ENCODE measurements around the gene TNNT1. TPM values are rescaled to one million over a fixed set of nuclear protein-coding genes. Genes with fewer than 3 reads are reported as not detected.

The TNNT1 gene
- total and polyA plus RNA-seq, 12 donors = 0.36 to 11.1 (median 0.90) TPM; not detected in 4

DNA sequence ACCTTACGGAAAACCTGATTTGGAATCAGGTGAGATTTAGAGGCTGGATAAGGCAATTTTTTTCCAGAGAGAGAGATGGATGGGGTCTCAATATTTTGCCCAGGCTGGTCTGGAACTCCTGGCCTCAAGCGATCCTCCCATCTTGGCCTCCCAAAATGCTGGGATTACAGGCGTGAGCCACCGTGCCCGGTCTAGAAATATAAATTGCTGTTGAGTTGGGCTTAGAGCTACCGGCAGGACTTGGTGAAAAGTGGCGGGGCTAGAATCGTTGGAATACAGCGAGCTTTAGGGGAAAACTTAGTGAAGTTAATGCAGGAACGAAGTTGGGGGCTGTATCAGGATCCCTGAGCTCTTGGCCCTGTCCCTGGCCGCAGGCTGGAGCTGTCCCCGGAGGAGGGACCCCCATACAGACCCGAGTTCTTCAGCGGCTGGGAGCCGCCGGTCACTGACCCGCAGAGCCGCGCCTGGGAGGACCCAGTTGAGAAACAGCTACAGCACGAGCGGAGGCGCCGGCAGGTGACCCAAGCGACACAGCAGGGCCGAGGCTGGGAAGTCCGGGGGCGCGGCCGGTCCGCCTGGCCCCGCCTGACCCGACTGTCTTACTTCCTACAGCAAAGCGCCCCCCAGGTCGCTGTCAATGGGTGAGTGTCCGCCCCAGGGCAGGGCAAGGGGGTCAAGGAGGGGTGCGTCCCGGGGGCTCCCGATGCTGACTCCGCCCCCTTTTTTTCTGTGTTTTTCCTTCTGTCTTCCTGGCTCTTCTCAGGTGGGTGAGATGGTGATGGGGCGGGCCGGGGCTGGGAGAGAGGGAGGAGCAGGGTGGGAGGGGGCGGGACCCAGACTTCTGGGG is 65.8 kb downstream of the TNNT1 start:
- H3K36me3 ChIP-seq (replicated peaks in 1 of 2) = no peaks in the 10 kb centered on the region
- no peak overlapping the region for H3K4me3 ChIP-seq
- no peak overlapping the region for H3K27ac ChIP-seq
- DNase-seq = peak in 1 of 7 donors; percentile 14
- peaks cover 48% of the 10 kb centered on the region for H3K27me3 ChIP-seq
- intact Hi-C loops (cut with DNase I) = no loop called here
- H3K9me3 ChIP-seq (replicated peaks in 1 of 3) = no peaks in the 10 kb centered on the region
- peaks cover 16 to 36% of the 10 kb centered on the region in 2 donors for H3K4me1 ChIP-seq (replicated peaks in 1 of 2)
- TF ChIP-seq POLR2A (IDR thresholded peaks at IDR 0.05) = no peak
- TF ChIP-seq, protein P1, sequence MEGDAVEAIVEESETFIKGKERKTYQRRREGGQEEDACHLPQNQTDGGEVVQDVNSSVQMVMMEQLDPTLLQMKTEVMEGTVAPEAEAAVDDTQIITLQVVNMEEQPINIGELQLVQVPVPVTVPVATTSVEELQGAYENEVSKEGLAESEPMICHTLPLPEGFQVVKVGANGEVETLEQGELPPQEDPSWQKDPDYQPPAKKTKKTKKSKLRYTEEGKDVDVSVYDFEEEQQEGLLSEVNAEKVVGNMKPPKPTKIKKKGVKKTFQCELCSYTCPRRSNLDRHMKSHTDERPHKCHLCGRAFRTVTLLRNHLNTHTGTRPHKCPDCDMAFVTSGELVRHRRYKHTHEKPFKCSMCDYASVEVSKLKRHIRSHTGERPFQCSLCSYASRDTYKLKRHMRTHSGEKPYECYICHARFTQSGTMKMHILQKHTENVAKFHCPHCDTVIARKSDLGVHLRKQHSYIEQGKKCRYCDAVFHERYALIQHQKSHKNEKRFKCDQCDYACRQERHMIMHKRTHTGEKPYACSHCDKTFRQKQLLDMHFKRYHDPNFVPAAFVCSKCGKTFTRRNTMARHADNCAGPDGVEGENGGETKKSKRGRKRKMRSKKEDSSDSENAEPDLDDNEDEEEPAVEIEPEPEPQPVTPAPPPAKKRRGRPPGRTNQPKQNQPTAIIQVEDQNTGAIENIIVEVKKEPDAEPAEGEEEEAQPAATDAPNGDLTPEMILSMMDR (IDR thresholded peaks at IDR 0.05) = no peak
- WGBS, 4 donors = 26 to 43% (median 36%) methylated on average over 35 to 42 of the region's 42 CpGs

Small RNAs within 50 kb of the gene (microRNA-seq; reads per million reads assigned to microRNA genes)
- gene MIR7975 = 0 reads per million in 3 donors

Small RNAs within 50 kb of the gene (small RNA-seq; reads per million reads assigned to genes)
- gene MIR7975 = 0 to 0.12 reads per million in 2 donors
- 0 reads per million in 2 donors for gene RF01210

Other genes starting within 250 kb of the TNNT1 start
- under 1 TPM in 2 of 9 donors, not detected in 7; 0.17 to 0.55 TPM for gene NCR1, start 243.1 kb downstream of the TNNT1 start, total RNA-seq
- gene NCR1, start 243.1 kb downstream of the TNNT1 start, polyA plus RNA-seq = not detected
- gene NLRP7, start 201.7 kb downstream of the TNNT1 start, total RNA-seq = not detected
- gene NLRP7, start 201.7 kb downstream of the TNNT1 start, polyA plus RNA-seq = under 1 TPM in 1 of 3 donors, not detected in 2; 0.05 TPM
- 1 to 10 TPM in 5 of 9 donors, under 1 TPM in 4; 0.34 to 4.4 (median 1.3) TPM for gene NLRP2, start 182.8 kb downstream of the TNNT1 start, total RNA-seq
- 1 to 10 TPM in 2 of 3 donors, under 1 TPM in 1; 0.08 to 3.9 (median 2.3) TPM for gene NLRP2, start 182.8 kb downstream of the TNNT1 start, polyA plus RNA-seq
- gene GP6, start 110.9 kb downstream of the TNNT1 start, total RNA-seq = under 1 TPM in 2 of 9 donors, not detected in 7; 0.11 to 0.22 TPM
- gene GP6, start 110.9 kb downstream of the TNNT1 start, polyA plus RNA-seq = under 1 TPM in 1 of 3 donors, not detected in 2; 0.07 TPM
- 10 to 100 TPM in 6 of 9 donors, 1 to 10 TPM in 3; 6.8 to 27.9 (median 10.6) TPM for gene RDH13, start 86.1 kb downstream of the TNNT1 start, total RNA-seq
- gene RDH13, start 86.1 kb downstream of the TNNT1 start, polyA plus RNA-seq = 1 to 10 TPM; 7.2 to 8.5 (median 7.9) TPM
- 1 to 10 TPM in 6 of 9 donors, under 1 TPM in 2, not detected in 1; 0.60 to 4.4 (median 2.0) TPM for gene EPS8L1, start 73.3 kb downstream of the TNNT1 start, total RNA-seq
- 1 to 10 TPM in 2 of 3 donors, not detected in 1; 3.6 to 8.0 TPM for gene EPS8L1, start 73.3 kb downstream of the TNNT1 start, polyA plus RNA-seq
- gene PPP1R12C, start 31.6 kb downstream of the TNNT1 start, total RNA-seq = 100 to 1,000 TPM in 1 of 9 donors, 10 to 100 TPM in 8; 45.8 to 113 (median 74.2) TPM
- 100 to 1,000 TPM in 2 of 3 donors, 10 to 100 TPM in 1; 22.1 to 251 (median 220) TPM for gene PPP1R12C, start 31.6 kb downstream of the TNNT1 start, polyA plus RNA-seq
- 100 to 1,000 TPM in 1 of 9 donors, 10 to 100 TPM in 1, 1 to 10 TPM in 1, not detected in 6; 9.7 to 461 (median 20.5) TPM for gene TNNI3, start 8.5 kb upstream of the TNNT1 start, total RNA-seq
- 10 to 100 TPM in 2 of 3 donors, under 1 TPM in 1; 0.51 to 25.3 (median 24.4) TPM for gene TNNI3, start 8.5 kb upstream of the TNNT1 start, polyA plus RNA-seq
- 1 to 10 TPM; 1.9 to 5.8 (median 3.4) TPM for gene DNAAF3, start 17.4 kb upstream of the TNNT1 start, total RNA-seq
- 1 to 10 TPM; 2.1 to 4.5 (median 3.9) TPM for gene DNAAF3, start 17.4 kb upstream of the TNNT1 start, polyA plus RNA-seq
- 10 to 100 TPM in 2 of 9 donors, 1 to 10 TPM in 2, under 1 TPM in 2, not detected in 3; 0.07 to 12.1 (median 3.5) TPM for gene SYT5, start 31.1 kb upstream of the TNNT1 start, total RNA-seq
- 10 to 100 TPM; 19.5 to 52.0 (median 22.1) TPM for gene SYT5, start 31.1 kb upstream of the TNNT1 start, polyA plus RNA-seq
- 100 to 1,000 TPM in 1 of 9 donors, 10 to 100 TPM in 8; 42.8 to 159 (median 54.8) TPM for gene PTPRH, start 60.3 kb upstream of the TNNT1 start, total RNA-seq
- 10 to 100 TPM; 30.1 to 54.9 (median 34.9) TPM for gene PTPRH, start 60.3 kb upstream of the TNNT1 start, polyA plus RNA-seq
- 1 to 10 TPM; 1.5 to 5.2 (median 4.1) TPM for gene TMEM86B, start 79.6 kb upstream of the TNNT1 start, total RNA-seq
- 10 to 100 TPM in 2 of 3 donors, under 1 TPM in 1; 0.20 to 47.8 (median 23.1) TPM for gene TMEM86B, start 79.6 kb upstream of the TNNT1 start, polyA plus RNA-seq
- 100 to 1,000 TPM in 2 of 9 donors, 10 to 100 TPM in 7; 28.9 to 116 (median 87.2) TPM for gene PPP6R1, start 109.8 kb upstream of the TNNT1 start, total RNA-seq
- 100 to 1,000 TPM in 1 of 3 donors, 10 to 100 TPM in 2; 33.4 to 102 (median 56.1) TPM for gene PPP6R1, start 109.8 kb upstream of the TNNT1 start, polyA plus RNA-seq
- gene HSPBP1, start 130.9 kb upstream of the TNNT1 start, total RNA-seq = 10 to 100 TPM; 22.0 to 46.0 (median 31.8) TPM
- gene HSPBP1, start 130.9 kb upstream of the TNNT1 start, polyA plus RNA-seq = 10 to 100 TPM; 18.8 to 49.8 (median 49.2) TPM
- 10 to 100 TPM in 7 of 9 donors, 1 to 10 TPM in 2; 2.0 to 24.9 (median 13.1) TPM for gene BRSK1, start 134.8 kb upstream of the TNNT1 start, total RNA-seq
- gene BRSK1, start 134.8 kb upstream of the TNNT1 start, polyA plus RNA-seq = 10 to 100 TPM in 2 of 3 donors, 1 to 10 TPM in 1; 7.2 to 64.3 (median 27.6) TPM
- gene TMEM150B, start 176.1 kb upstream of the TNNT1 start, total RNA-seq = 10 to 100 TPM in 2 of 9 donors, 1 to 10 TPM in 6, under 1 TPM in 1; 0.11 to 20.8 (median 7.9) TPM
- gene TMEM150B, start 176.1 kb upstream of the TNNT1 start, polyA plus RNA-seq = 1 to 10 TPM in 2 of 3 donors, under 1 TPM in 1; 0.51 to 4.7 (median 2.5) TPM
- 10 to 100 TPM in 6 of 9 donors, 1 to 10 TPM in 3; 3.9 to 38.3 (median 14.9) TPM for gene KMT5C, start 190.7 kb upstream of the TNNT1 start, total RNA-seq
- 10 to 100 TPM in 2 of 3 donors, 1 to 10 TPM in 1; 1.4 to 56.7 (median 30.3) TPM for gene KMT5C, start 190.7 kb upstream of the TNNT1 start, polyA plus RNA-seq
- gene COX6B2, start 205.5 kb upstream of the TNNT1 start, total RNA-seq = under 1 TPM in 2 of 9 donors, not detected in 7; 0.17 to 0.18 TPM
- gene COX6B2, start 205.5 kb upstream of the TNNT1 start, polyA plus RNA-seq = not detected
- gene GARIN5B, start 214.1 kb upstream of the TNNT1 start, total RNA-seq = not detected
- not detected for gene GARIN5B, start 214.1 kb upstream of the TNNT1 start, polyA plus RNA-seq
- under 1 TPM in 2 of 9 donors, not detected in 7; 0.17 to 0.28 TPM for gene IL11, start 221.3 kb upstream of the TNNT1 start, total RNA-seq
- gene IL11, start 221.3 kb upstream of the TNNT1 start, polyA plus RNA-seq = 1 to 10 TPM in 1 of 3 donors, under 1 TPM in 1, not detected in 1; 0.24 to 1.1 TPM
- 1 to 10 TPM in 2 of 9 donors, under 1 TPM in 1, not detected in 6; 0.55 to 2.3 (median 1.1) TPM for gene TMEM190, start 227.6 kb upstream of the TNNT1 start, total RNA-seq
- gene TMEM190, start 227.6 kb upstream of the TNNT1 start, polyA plus RNA-seq = 10 to 100 TPM in 1 of 3 donors, 1 to 10 TPM in 1, under 1 TPM in 1; 0.62 to 63.0 (median 4.7) TPM
- gene TMEM238, start 235.1 kb upstream of the TNNT1 start, total RNA-seq = 1 to 10 TPM in 8 of 9 donors, under 1 TPM in 1; 0.28 to 9.3 (median 2.9) TPM
- under 1 TPM in 1 of 3 donors, not detected in 2; 0.13 TPM for gene TMEM238, start 235.1 kb upstream of the TNNT1 start, polyA plus RNA-seq
- 1,000 to 10,000 TPM in 4 of 9 donors, 100 to 1,000 TPM in 5; 194 to 2,378 (median 694) TPM for gene RPL28, start 236.7 kb upstream of the TNNT1 start, total RNA-seq
- 1,000 to 10,000 TPM in 2 of 3 donors, 100 to 1,000 TPM in 1; 577 to 2,804 (median 2,164) TPM for gene RPL28, start 236.7 kb upstream of the TNNT1 start, polyA plus RNA-seq

All from adrenal gland (tissue), 12 donors.